B cell (primary cell): ENCODE measurements around the gene ANKRD29. TPM values are rescaled to one million over a fixed set of nuclear protein-coding genes. Genes with fewer than 3 reads are reported as not detected.

Source experiments
- ATAC-seq: fragments of 200-7000 bp; cut with Tn5 transposase; one replicate; pipeline ENCODE4 v1.10.0; 2021; ENCODE audit warnings: low read depth, mild to moderate bottlenecking, moderate number of reproducible peaks, moderate library complexity
- CTCF ChIA-PET: fragments of 350-600 bp; sonication (Branson Sonifier 250); formaldehyde crosslinking; loops from one replicate; lab custom pipeline; 2021; ENCODE audit warnings: antibody characterized with exemption, inconsistent platforms; lab: Charles Lee
- POLR2A ChIA-PET: fragments of 350-600 bp; sonication (Branson Sonifier 250); formaldehyde crosslinking; loops from one replicate; lab custom pipeline; 2021; ENCODE audit warnings: antibody characterized with exemption; lab: Charles Lee
- DNase-seq: peaks from one replicate; pipeline ENCODE4 v3.0.0; 2013
- H2AFZ ChIP-seq: 2 replicates; pipeline ENCODE4 v1.6.1; 2012; ENCODE audit warnings: mild to moderate bottlenecking, low read depth, low read length; ENCODE audit not compliant: insufficient read depth, poor library complexity, severe bottlenecking
- H3K27ac ChIP-seq, 2 donors: 1 replicate in 1 of 2; 2 replicates in 1 of 2; pipeline ENCODE4 v1.5.1; 2012 to 2013; ENCODE audit warnings: low read length in 2 of 2, mild to moderate bottlenecking in 2 of 2, moderate library complexity in 1 of 2
- H3K27me3 ChIP-seq, 4 experiments: fragments of 200-600 bp in 1 of 4; sonication (generic) in 1 of 4; replicated peaks in 1 of 4; 1 replicate in 2 of 4; 2 replicates in 2 of 4; pipeline versions ENCODE4 v1.6.1 to v1.7.0; 2013 to 2016; ENCODE audit warnings: low read length in 3 of 4, mild to moderate bottlenecking in 2 of 4, mixed read lengths in 1 of 4, moderate library complexity in 1 of 4; ENCODE audit not compliant: insufficient read depth in 4 of 4, control insufficient read depth in 3 of 4; ENCODE audit errors: control extremely low read depth in 1 of 4
- H3K36me3 ChIP-seq, 2 experiments: replicated peaks in 1 of 2; 1 replicate in 1 of 2; 2 replicates in 1 of 2; pipeline versions ENCODE4 v1.6.1 to v1.7.1; 2013; ENCODE audit warnings: low read length in 1 of 2; ENCODE audit not compliant: insufficient read depth in 2 of 2, control insufficient read depth in 1 of 2; ENCODE audit errors: control extremely low read depth in 1 of 2, extremely low read depth in 1 of 2
- H3K4me1 ChIP-seq, 2 donors: fragments of 200-600 bp in 1 of 2; sonication (generic) in 1 of 2; 1 replicate in 1 of 2; 2 replicates in 1 of 2; pipeline versions ENCODE4 v1.5.1 to v1.6.1; 2013 to 2017; ENCODE audit warnings: low read length in 2 of 2; ENCODE audit not compliant: control insufficient read depth in 2 of 2, insufficient read depth in 2 of 2
- H3K4me2 ChIP-seq: replicated peaks from 2 replicates; pipeline ENCODE3; 2012; ENCODE audit warnings: mild to moderate bottlenecking, low read depth, low read length; ENCODE audit not compliant: poor library complexity, severe bottlenecking
- H3K4me3 ChIP-seq, 5 experiments: fragments of 200-600 bp in 1 of 5; sonication (generic) in 1 of 5; 1 replicate in 3 of 5; 2 replicates in 2 of 5; pipeline versions ENCODE4 v1.5.1 to v1.7.0; 2011 to 2016; ENCODE audit warnings: low read length in 4 of 5, mild to moderate bottlenecking in 4 of 5, low read depth in 2 of 5, control low read depth in 1 of 5, moderate library complexity in 1 of 5; ENCODE audit not compliant: insufficient read depth in 1 of 5; ENCODE audit errors: control extremely low read depth in 1 of 5, extremely low read depth in 1 of 5
- H3K79me2 ChIP-seq: fragments of 200-600 bp; sonication (generic); one replicate; pipeline ENCODE4 v1.6.0; 2016; ENCODE audit warnings: low read length; ENCODE audit not compliant: control insufficient read depth, insufficient read depth
- H3K9ac ChIP-seq: fragments of 200-600 bp; sonication (generic); 2 replicates; pipeline ENCODE4 v1.6.1; 2017; ENCODE audit warnings: mild to moderate bottlenecking, low read length, moderate library complexity
- H3K9me3 ChIP-seq, 3 donors: one replicate each; pipeline versions ENCODE4 v1.6.1 to v1.7.1; 2013; ENCODE audit warnings: low read length in 2 of 3; ENCODE audit not compliant: control insufficient read depth in 2 of 3, insufficient read depth in 1 of 3; ENCODE audit errors: control extremely low read depth in 1 of 3
- H4K20me1 ChIP-seq: 2 replicates; pipeline ENCODE4 v1.6.0; 2012; ENCODE audit warnings: mild to moderate bottlenecking, low read length; ENCODE audit not compliant: insufficient read depth, control insufficient read depth, poor library complexity, severe bottlenecking
- H3K27ac Mint-ChIP-seq: one replicate; pipeline ENCODE4 v1.8.0; 2021; ENCODE audit warnings: mixed read lengths
- H3K27me3 Mint-ChIP-seq: one replicate; pipeline ENCODE4 v1.8.0; 2021; ENCODE audit warnings: mixed read lengths
- H3K4me1 Mint-ChIP-seq: one replicate; pipeline ENCODE4 v1.8.0; 2021; ENCODE audit warnings: mixed read lengths
- H3K4me3 Mint-ChIP-seq: one replicate; pipeline ENCODE4 v1.8.0; 2021; ENCODE audit warnings: mixed read lengths
- H3K9me3 Mint-ChIP-seq: one replicate; pipeline ENCODE4 v1.8.0; 2022; ENCODE audit warnings: mixed read lengths; ENCODE audit not compliant: insufficient read depth
- EZH2 ChIP-seq: IDR thresholded peaks from 2 replicates; pipeline ENCODE4 v1.6.1; 2012; ENCODE audit warnings: borderline replicate concordance, low read depth, mild to moderate bottlenecking, moderate library complexity, low read length; ENCODE audit not compliant: insufficient read depth, poor library complexity, severe bottlenecking
- WGBS: methylation state at CpG from one replicate; pipeline ENCODE4 v1.1.5; 2013; ENCODE audit warnings: missing lambda C conversion rate; ENCODE audit not compliant: insufficient coverage; 5-methylcytosine and 5-hydroxymethylcytosine counted together
- intact Hi-C: fragments of 100-400 bp; cut with micrococcal nuclease; formaldehyde crosslinking; loops from one replicate; pipeline ENCODE4 v1.10.0; 2022
- polyA plus RNA-seq: library from polyadenylated mRNA; depleted of rRNA; stranded (reverse); fragments of >200 nt; gene quantifications from 2 replicates; pipeline ENCODE4 v1.2.3, GENCODE V29; 2012
- total RNA-seq, 2 donors: library from RNA; stranded (reverse); fragments of 120-200 nt in 1 of 2; gene quantifications; 1 replicate in 1 of 2; 2 replicates in 1 of 2; pipeline versions ENCODE4 v1.2.3 to v1.2.4, GENCODE V29; 2013 to 2022
- TF ChIP-seq, protein P1 (sequence below): fragments of 200-600 bp; IDR thresholded peaks from one replicate; pipeline ENCODE4 v1.8.0; 2022; ENCODE audit warnings: antibody characterized with exemption, mild to moderate bottlenecking

Gene ANKRD29
- total and polyA plus RNA-seq, 2 donors (not counting 1 experiment from before 2014, with no cell fraction given): not detected

DNA sequence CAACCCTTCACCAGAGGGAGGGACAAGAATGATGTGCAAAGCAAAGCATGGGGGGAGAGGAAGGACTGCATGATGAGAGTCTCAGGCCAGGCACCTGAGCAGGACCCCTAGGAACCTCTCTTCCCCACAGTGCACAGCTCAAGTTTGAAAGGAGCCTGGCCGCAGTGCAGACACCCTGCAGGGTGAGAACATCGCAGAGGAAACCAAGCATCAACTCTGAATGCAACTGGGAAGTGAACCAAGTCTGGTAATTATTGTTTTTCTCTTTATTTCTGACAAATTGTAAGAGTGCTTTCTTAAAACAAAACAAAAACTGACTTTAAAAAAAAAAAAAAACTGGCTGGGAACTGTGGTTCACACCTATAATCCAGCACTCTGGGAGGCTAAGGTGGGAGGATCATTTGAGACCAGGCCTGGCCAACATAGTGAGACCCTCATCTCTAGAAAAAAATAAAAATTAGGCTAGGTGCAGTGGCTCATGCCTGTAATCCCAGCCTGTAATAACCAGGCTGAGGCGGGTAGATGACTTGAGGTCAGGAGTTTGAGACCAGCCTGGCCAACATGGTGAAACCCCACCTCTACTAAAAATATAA is 91.7 kb downstream of the ANKRD29 start:
- no peaks in the 10 kb centered on the region for H3K9me3 ChIP-seq
- ATAC-seq (no peak), DNase-seq (no peak)
- H3K27ac ChIP-seq: no peak overlapping the region
- H3K79me2 ChIP-seq: peaks cover 18% of the 10 kb centered on the region
- Mint-ChIP-seq H3K9me3 (no peaks in the 10 kb centered on the region), H3K27me3 (no peaks in the 10 kb centered on the region), H3K27ac (no peak overlapping the region), H3K4me3 (no peak overlapping the region), H3K4me1 (peaks cover 18% of the 10 kb centered on the region)
- CTCF ChIA-PET: interaction anchor here (0.6 kb wide), 1 partner anchor 192 kb away, joined by 3 read pairs; no protein-coding TSS in a partner anchor
- WGBS: no CpG with 5 or more reads among the region's 3 CpGs
- H3K4me3 ChIP-seq: no peak overlapping the region
- H2AFZ ChIP-seq: no peak overlapping the region
- H3K27me3 ChIP-seq: no peaks in the 10 kb centered on the region
- POLR2A ChIA-PET: no interaction called here
- H3K9ac ChIP-seq: no peak overlapping the region
- no peak overlapping the region for H3K4me2 ChIP-seq
- TF ChIP-seq, protein P1, sequence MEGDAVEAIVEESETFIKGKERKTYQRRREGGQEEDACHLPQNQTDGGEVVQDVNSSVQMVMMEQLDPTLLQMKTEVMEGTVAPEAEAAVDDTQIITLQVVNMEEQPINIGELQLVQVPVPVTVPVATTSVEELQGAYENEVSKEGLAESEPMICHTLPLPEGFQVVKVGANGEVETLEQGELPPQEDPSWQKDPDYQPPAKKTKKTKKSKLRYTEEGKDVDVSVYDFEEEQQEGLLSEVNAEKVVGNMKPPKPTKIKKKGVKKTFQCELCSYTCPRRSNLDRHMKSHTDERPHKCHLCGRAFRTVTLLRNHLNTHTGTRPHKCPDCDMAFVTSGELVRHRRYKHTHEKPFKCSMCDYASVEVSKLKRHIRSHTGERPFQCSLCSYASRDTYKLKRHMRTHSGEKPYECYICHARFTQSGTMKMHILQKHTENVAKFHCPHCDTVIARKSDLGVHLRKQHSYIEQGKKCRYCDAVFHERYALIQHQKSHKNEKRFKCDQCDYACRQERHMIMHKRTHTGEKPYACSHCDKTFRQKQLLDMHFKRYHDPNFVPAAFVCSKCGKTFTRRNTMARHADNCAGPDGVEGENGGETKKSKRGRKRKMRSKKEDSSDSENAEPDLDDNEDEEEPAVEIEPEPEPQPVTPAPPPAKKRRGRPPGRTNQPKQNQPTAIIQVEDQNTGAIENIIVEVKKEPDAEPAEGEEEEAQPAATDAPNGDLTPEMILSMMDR: no peak
- TF ChIP-seq EZH2: no peak
- H4K20me1 ChIP-seq: no peaks in the 10 kb centered on the region
- H3K36me3 ChIP-seq: peaks cover 3 to 53% of the 10 kb centered on the region in 2 experiments
- peaks cover 4 to 8% of the 10 kb centered on the region in 2 donors for H3K4me1 ChIP-seq
- intact Hi-C loops: no loop called here

DNA sequence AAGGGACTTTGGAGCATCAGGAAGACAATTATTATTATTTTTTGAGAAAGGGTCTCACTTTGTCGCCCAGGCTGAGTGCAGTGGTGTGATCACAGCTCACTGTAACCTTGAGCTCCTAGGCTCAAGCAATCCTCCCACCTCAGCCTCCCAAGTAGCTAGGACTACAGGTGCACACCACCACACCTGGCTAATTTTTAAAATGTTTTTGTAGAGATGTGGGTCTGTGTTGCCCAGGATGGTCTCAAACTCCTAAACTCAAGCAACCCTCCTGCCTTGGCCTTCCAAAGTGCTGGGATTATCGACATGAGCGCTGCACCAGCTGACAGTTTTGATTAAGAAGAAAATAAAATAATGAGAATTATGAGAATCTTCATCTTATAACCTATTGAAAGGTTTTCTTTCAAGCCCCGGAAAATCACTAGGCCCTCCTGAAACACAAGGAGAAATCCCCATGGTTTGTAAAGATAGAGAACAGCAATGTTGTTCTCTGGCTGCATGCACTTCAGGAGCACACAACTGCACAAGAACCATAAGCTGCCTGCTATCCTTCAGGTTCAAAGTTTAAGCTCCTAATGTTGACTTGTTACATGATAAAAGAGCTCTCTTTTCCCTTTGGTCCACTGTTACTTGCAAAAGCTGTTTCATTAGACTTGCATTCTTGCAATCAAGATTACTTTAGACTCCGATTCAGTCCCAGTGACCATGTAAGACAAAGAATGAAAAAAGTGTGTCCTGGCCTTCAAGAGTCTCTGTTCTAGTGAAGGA is 93.2 kb downstream of the ANKRD29 start:
- Histone ChIP-seq H2AFZ (no peak overlapping the region), H3K9me3 (no peaks in the 10 kb centered on the region), H3K9ac (no peak overlapping the region), H3K27me3 (no peaks in the 10 kb centered on the region), H3K27ac (no peak overlapping the region), H3K4me2 (no peak overlapping the region), H3K4me1 (peaks cover 4 to 7% of the 10 kb centered on the region in 2 donors), H3K36me3 (peaks cover 0 to 58% of the 10 kb centered on the region in 2 experiments), H3K79me2 (peaks cover 10% of the 10 kb centered on the region), H4K20me1 (no peaks in the 10 kb centered on the region), H3K4me3 (no peak overlapping the region)
- ChIA-PET POLR2A (no interaction called here), CTCF (no interaction called here)
- TF ChIP-seq EZH2: no peak
- TF ChIP-seq, protein P1: no peak
- Mint-ChIP-seq H3K4me3 (no peak overlapping the region), H3K27ac (no peak overlapping the region), H3K27me3 (no peaks in the 10 kb centered on the region), H3K9me3 (no peaks in the 10 kb centered on the region), H3K4me1 (peaks cover 11% of the 10 kb centered on the region)
- no peak for DNase-seq
- ATAC-seq: no peak
- no CpG with 5 or more reads among the region's 5 CpGs for WGBS
- intact Hi-C loops: no loop called here
